ENCODE measurements around the gene ABR. TPM values are rescaled to one million over a fixed set of nuclear protein-coding genes. Genes with fewer than 3 reads are reported as not detected.

Gene ABR
- total and polyA plus RNA-seq, 10 donors: 18.5 to 183 (median 121) TPM

GRCh38 chr17:1223662-1224061 lies 43.9 kb upstream of the ABR start:
- Histone ChIP-seq H3K27ac (no peak overlapping the region), H3K36me3 (peaks cover 0 to 10% (median 0%) of the 10 kb centered on the region in 6 donors), H3K4me1 (peaks cover 6 to 42% (median 20%) of the 10 kb centered on the region in 6 donors), H3K9me3 (peaks cover 0 to 3% (median 0%) of the 10 kb centered on the region in 8 donors), H3K27me3 (replicated peaks in 1 of 7) (peaks cover 0 to 12% (median 7%) of the 10 kb centered on the region in 7 donors), H3K4me3 (no peak overlapping the region)
- TF ChIP-seq POLR2AphosphoS5 (IDR thresholded peaks at IDR 0.05) (no peak), POLR2A (IDR thresholded peaks at IDR 0.05) (no peak)
- TF ChIP-seq, protein P1, sequence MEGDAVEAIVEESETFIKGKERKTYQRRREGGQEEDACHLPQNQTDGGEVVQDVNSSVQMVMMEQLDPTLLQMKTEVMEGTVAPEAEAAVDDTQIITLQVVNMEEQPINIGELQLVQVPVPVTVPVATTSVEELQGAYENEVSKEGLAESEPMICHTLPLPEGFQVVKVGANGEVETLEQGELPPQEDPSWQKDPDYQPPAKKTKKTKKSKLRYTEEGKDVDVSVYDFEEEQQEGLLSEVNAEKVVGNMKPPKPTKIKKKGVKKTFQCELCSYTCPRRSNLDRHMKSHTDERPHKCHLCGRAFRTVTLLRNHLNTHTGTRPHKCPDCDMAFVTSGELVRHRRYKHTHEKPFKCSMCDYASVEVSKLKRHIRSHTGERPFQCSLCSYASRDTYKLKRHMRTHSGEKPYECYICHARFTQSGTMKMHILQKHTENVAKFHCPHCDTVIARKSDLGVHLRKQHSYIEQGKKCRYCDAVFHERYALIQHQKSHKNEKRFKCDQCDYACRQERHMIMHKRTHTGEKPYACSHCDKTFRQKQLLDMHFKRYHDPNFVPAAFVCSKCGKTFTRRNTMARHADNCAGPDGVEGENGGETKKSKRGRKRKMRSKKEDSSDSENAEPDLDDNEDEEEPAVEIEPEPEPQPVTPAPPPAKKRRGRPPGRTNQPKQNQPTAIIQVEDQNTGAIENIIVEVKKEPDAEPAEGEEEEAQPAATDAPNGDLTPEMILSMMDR (IDR thresholded peaks at IDR 0.05 in 8 of 11, conservative IDR thresholded peaks at IDR 0.05 in 3 of 11): no peak
- WGBS, 5 donors: 87 to 91% (median 89%) methylated on average over 14 of the region's 14 CpGs
- intact Hi-C loops (cut with DNase I; ENCODE audit: low total_unique reads): no loop called here
- DNase-seq: no peak

GRCh38 chr17:1222321-1222720 lies 42.5 kb upstream of the ABR start:
- WGBS, 5 donors: 94 to 98% (median 97%) methylated on average over 8 of the region's 8 CpGs

GRCh38 chr17:1221209-1221608 lies 41.4 kb upstream of the ABR start:
- peaks cover 0 to 1% (median 0%) of the 10 kb centered on the region in 6 donors for H3K36me3 ChIP-seq
- no peaks in the 10 kb centered on the region for H3K27me3 ChIP-seq (replicated peaks in 1 of 7)
- H3K4me3 ChIP-seq: no peak overlapping the region
- H3K9me3 ChIP-seq: peaks cover 0 to 3% (median 0%) of the 10 kb centered on the region in 8 donors
- peaks cover 0 to 39% (median 11%) of the 10 kb centered on the region in 6 donors for H3K4me1 ChIP-seq
- WGBS, 5 donors: 87 to 94% (median 90%) methylated on average over 7 of the region's 7 CpGs
- intact Hi-C loops (cut with DNase I; ENCODE audit: low total_unique reads): no loop called here
- no peak overlapping the region for H3K27ac ChIP-seq
- no peak for TF ChIP-seq POLR2AphosphoS5 (IDR thresholded peaks at IDR 0.05)
- TF ChIP-seq, protein P1 (IDR thresholded peaks at IDR 0.05 in 8 of 11, conservative IDR thresholded peaks at IDR 0.05 in 3 of 11): no peak
- no peak for TF ChIP-seq POLR2A (IDR thresholded peaks at IDR 0.05)
- no peak for DNase-seq

More at GRCh38 chr17:1222321-1222720, 42.5 kb upstream of the ABR start:
- Histone ChIP-seq H3K27ac (no peak overlapping the region), H3K27me3 (replicated peaks in 1 of 7) (no peaks in the 10 kb centered on the region), H3K36me3 (peaks cover 0 to 10% (median 0%) of the 10 kb centered on the region in 6 donors), H3K9me3 (peaks cover 0 to 3% (median 0%) of the 10 kb centered on the region in 8 donors), H3K4me3 (no peak overlapping the region), H3K4me1 (peaks cover 0 to 39% (median 7%) of the 10 kb centered on the region in 6 donors)
- no peak for DNase-seq
- TF ChIP-seq POLR2A (IDR thresholded peaks at IDR 0.05) (no peak), POLR2AphosphoS5 (IDR thresholded peaks at IDR 0.05) (no peak)
- TF ChIP-seq, protein P1 (IDR thresholded peaks at IDR 0.05 in 8 of 11, conservative IDR thresholded peaks at IDR 0.05 in 3 of 11): no peak
- intact Hi-C loops (cut with DNase I; ENCODE audit: low total_unique reads): no loop called here

- TF ChIP-seq POLR2A (IDR thresholded peaks at IDR 0.05) (no peak), POLR2AphosphoS5 (IDR thresholded peaks at IDR 0.05) (no peak)
- TF ChIP-seq, protein P1 (IDR thresholded peaks at IDR 0.05 in 8 of 11, conservative IDR thresholded peaks at IDR 0.05 in 3 of 11): no peak
- no peak for DNase-seq
- intact Hi-C loops (cut with DNase I; ENCODE audit: low total_unique reads): no loop called here
- H3K27ac ChIP-seq: no peak overlapping the region
- no peaks in the 10 kb centered on the region for H3K27me3 ChIP-seq (replicated peaks in 1 of 7)
- WGBS, 5 donors: 78 to 85% (median 78%) methylated on average over 14 of the region's 14 CpGs
- H3K4me1 ChIP-seq: peaks cover 0 to 39% (median 14%) of the 10 kb centered on the region in 6 donors
- H3K9me3 ChIP-seq: peaks cover 0 to 3% (median 0%) of the 10 kb centered on the region in 8 donors
- H3K36me3 ChIP-seq: no peaks in the 10 kb centered on the region
- no peak overlapping the region for H3K4me3 ChIP-seq
These were observed 40.6 kb upstream of the ABR start for GRCh38 chr17:1220346-1220745.

Data from spleen (tissue), 11 donors.